Gastroesophageal sphincter (tissue), 3 donors: Measurements from ENCODE around the gene PI4KA.

Experiments used
- CTCF ChIP-seq, 4 experiments: fragments of 200-600 bp in 2 of 4; fragments of 450-650 bp in 2 of 4; sonication (generic) in 1 of 4; IDR thresholded peaks; one replicate each; pipeline ENCODE4 v1.5.1; 2017 to 2019; ENCODE audit warnings: antibody characterized with exemption in 4 of 4, mild to moderate bottlenecking in 2 of 4, moderate library complexity in 2 of 4
- EP300 ChIP-seq: sonication (generic); formaldehyde crosslinking; IDR thresholded peaks from one replicate; pipeline ENCODE4 v1.6.1; 2017; ENCODE audit warnings: antibody characterized with exemption, mild to moderate bottlenecking
- POLR2A ChIP-seq, 2 donors: fragments of 450-650 bp; IDR thresholded peaks; one replicate each; pipeline ENCODE4 v1.6.1; 2017; ENCODE audit warnings: antibody characterized with exemption in 2 of 2, mild to moderate bottlenecking in 2 of 2, moderate library complexity in 1 of 2
- POLR2AphosphoS5 ChIP-seq: sonication (generic); formaldehyde crosslinking; IDR thresholded peaks from one replicate; pipeline ENCODE4 v1.6.1; 2017; ENCODE audit warnings: antibody characterized with exemption

- no peak for TF ChIP-seq CTCF (IDR thresholded peaks at IDR 0.05)
- no peak for TF ChIP-seq POLR2AphosphoS5
- no peak for TF ChIP-seq EP300
- no peak for TF ChIP-seq POLR2A (IDR thresholded peaks at IDR 0.05)
These were observed 109.2 kb downstream of the PI4KA start for GRCh38 chr22:20749453-20749852.
